ENCODE measurements around the gene SIRT5.

Gene SIRT5

DNA sequence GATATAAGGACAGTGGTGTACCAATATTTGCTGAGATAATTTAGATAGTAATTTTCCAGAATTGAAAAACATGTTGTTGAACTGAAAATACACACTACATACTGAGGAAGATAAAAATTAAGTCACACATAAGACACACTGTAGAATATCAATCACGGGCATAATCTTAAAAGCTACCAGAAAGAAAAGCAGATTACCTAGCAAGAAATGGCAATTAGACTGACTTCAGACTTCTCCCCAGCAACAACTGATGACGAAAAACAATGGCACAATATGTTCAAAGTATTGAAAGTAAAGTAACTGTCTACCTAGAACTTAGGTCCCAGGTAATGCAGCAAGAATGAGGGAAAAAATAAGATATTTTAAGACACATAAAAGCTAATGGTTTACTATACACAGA lies 87.2 kb downstream of the SIRT5 start:
- H3K4me3 ChIP-seq (ENCODE audit: low read length) = no peak overlapping the region
- TF ChIP-seq, protein P1, sequence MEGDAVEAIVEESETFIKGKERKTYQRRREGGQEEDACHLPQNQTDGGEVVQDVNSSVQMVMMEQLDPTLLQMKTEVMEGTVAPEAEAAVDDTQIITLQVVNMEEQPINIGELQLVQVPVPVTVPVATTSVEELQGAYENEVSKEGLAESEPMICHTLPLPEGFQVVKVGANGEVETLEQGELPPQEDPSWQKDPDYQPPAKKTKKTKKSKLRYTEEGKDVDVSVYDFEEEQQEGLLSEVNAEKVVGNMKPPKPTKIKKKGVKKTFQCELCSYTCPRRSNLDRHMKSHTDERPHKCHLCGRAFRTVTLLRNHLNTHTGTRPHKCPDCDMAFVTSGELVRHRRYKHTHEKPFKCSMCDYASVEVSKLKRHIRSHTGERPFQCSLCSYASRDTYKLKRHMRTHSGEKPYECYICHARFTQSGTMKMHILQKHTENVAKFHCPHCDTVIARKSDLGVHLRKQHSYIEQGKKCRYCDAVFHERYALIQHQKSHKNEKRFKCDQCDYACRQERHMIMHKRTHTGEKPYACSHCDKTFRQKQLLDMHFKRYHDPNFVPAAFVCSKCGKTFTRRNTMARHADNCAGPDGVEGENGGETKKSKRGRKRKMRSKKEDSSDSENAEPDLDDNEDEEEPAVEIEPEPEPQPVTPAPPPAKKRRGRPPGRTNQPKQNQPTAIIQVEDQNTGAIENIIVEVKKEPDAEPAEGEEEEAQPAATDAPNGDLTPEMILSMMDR (conservative IDR thresholded peaks at IDR 0.05; ENCODE audit: low read length) = no peak
- DNase-seq (ENCODE audit: low read depth) = no peak

DNA sequence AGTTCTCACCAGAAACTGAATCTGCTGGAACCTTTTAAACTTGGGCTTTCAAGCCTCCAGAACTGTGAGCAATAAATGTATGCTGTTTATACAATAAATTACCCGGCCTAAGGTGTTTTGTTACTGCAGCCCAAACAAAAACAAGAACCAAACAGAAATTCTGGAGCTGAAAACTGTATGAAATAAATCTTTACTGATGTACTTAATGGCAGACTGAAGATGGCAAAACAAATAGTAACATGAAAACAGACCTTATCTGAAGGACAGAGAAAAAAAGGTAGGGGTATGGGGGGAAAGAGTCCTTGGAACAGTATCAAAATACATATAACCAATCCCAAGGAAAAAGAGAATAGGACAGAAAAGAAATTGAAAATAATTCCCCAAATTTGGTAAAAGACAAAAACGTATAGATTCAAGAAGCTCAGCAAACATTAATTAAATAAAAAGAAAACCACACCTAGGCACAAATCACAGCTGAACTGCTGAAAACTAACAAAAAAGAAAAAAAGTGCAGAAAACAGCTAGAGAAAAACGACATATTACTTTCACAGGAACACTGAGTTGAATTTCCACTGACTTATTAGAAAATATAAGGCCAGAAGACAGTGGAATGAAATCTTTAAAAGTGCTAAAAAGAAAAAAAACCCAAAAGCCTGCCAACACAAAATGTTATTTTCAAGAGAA lies 88.4 kb downstream of the SIRT5 start:
- DNase-seq (ENCODE audit: low read depth) = no peak
- TF ChIP-seq, protein P1 (conservative IDR thresholded peaks at IDR 0.05; ENCODE audit: low read length) = no peak
- H3K4me3 ChIP-seq (ENCODE audit: low read length) = no peak overlapping the region

- TF ChIP-seq, protein P1 (conservative IDR thresholded peaks at IDR 0.05; ENCODE audit: low read length) = no peak
- H3K4me3 ChIP-seq (ENCODE audit: low read length) = no peak overlapping the region
- no peak for DNase-seq (ENCODE audit: low read depth)
These were observed 89.6 kb downstream of the SIRT5 start for GRCh38 chr6:13663986-13664385.
